ENCODE results near the gene PASK. TPM values are rescaled to one million over a fixed set of nuclear protein-coding genes. Genes with fewer than 3 reads are reported as not detected.

The PASK gene
- total RNA-seq = 10 to 100 TPM in 1 of 2 donors, 1 to 10 TPM in 1; 7.2 to 11.0 TPM

GRCh38 chr2:241148891-241149674 lies at the start of gene PASK:
Gene PASK, minus strand, starts transcription at chr2:241149472. Its CDS starts 6,440 bp downstream, at chr2:241143032.

GRCh38 chr2:241188361-241189092 lies 39.3 kb upstream of the PASK start, which contains the start of gene ANO7:
Gene ANO7, plus strand, starts transcription at chr2:241188677. Its CDS starts 1,387 bp downstream, at chr2:241190064.

GRCh38 chr2:241149925-241150659 lies 820 bp upstream of the PASK start, which contains the start of gene PPP1R7:
Gene PPP1R7, plus strand, starts transcription at chr2:241150467. Its CDS starts 29 bp downstream, at chr2:241150496.

GRCh38 chr2:241102239-241102803 lies 47.0 kb downstream of the PASK start, which contains the start of gene MTERF4:
Gene MTERF4, minus strand, starts transcription at chr2:241102287. Its CDS starts 14 bp downstream, at chr2:241102273.

Small RNA genes lying within 50 kb of the gene (small RNA-seq; reads per million reads assigned to genes)
- gene AC005237.2 = 0 reads per million in 2 donors

Other genes starting within 250 kb of the PASK start
- gene CROCC2, start 243.1 kb downstream of the PASK start, total RNA-seq = under 1 TPM; under 0.01 TPM
- gene SNED1, start 150.9 kb downstream of the PASK start, total RNA-seq = 1 to 10 TPM; 4.8 to 6.7 TPM
- 10 to 100 TPM; 19.3 to 22.0 TPM for gene MTERF4, start 47.2 kb downstream of the PASK start, total RNA-seq
- gene PPP1R7, start 995 bp upstream of the PASK start, total RNA-seq = 10 to 100 TPM; 40.0 to 40.6 TPM
- under 1 TPM; 0.33 to 0.34 TPM for gene ANO7, start 39.2 kb upstream of the PASK start, total RNA-seq
- 100 to 1,000 TPM; 369 to 530 TPM for gene HDLBP, start 166.2 kb upstream of the PASK start, total RNA-seq
- gene SEPTIN2, start 166.5 kb upstream of the PASK start, total RNA-seq = 100 to 1,000 TPM; 231 to 264 TPM
- gene FARP2, start 206.8 kb upstream of the PASK start, total RNA-seq = 100 to 1,000 TPM; 216 to 323 TPM

Data from melanocyte of skin (primary cell).